Activated CD8-positive, alpha-beta memory T cell treated with anti-CD3 and anti-CD28 coated beads, Interleukin-2, amount 50 U/mL, for 1 hour (primary cell): Measurements from ENCODE around the gene PGM5.

Experiments
- DNase-seq: peaks from one replicate; pipeline ENCODE4 v3.0.0-alpha.2; 2020; ENCODE audit errors: extremely low read depth

The PGM5 gene

GRCh38 chr9:68433531-68434110, 77.2 kb downstream of the PGM5 start:
- no peak for DNase-seq

- DNase-seq, result no peak
Observed at GRCh38 chr9:68437785-68438184, 81.4 kb downstream of the PGM5 start.

- DNase-seq, result no peak
Observed at GRCh38 chr9:68443624-68444023, 87.2 kb downstream of the PGM5 start.

- DNase-seq, result no peak
Observed at GRCh38 chr9:68446836-68447235, 90.4 kb downstream of the PGM5 start.

- no peak for DNase-seq
Observed at GRCh38 chr9:68447611-68448010, 91.2 kb downstream of the PGM5 start.

DNA sequence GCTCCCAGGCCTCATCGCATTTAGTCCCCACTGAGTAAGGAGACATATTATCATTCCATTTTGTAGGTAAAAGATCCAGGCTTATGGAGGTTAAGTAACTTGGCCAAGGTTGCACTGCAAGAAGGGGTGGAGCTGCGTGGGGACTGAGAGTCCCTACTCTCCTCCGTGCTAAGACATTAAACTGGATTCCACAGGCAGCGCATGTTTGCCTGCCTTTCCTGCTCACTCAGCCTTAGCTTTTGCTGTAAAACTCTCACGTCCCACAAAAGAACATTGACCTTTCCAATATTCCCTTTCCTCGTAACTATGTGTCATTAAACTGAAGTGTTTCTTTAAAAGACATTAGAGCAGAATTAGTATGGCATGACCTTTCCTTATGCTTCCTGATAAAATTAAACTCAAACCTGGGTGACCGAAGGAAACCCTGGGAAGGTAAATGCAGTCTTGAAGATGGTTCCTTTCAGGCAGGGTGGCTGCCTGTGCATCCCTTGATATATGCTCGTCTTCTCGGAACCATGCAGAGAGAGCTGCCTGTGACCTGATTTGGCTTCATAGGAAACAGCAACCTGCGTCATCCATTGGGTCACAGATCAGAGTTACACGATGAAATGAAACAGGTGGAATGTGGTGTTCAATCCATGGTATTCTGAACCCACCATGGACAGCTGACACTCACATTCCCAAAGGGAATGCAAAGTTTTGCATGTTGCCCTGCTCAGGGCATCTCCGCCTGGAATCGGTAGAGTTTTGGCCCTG, 98.3 kb downstream of the PGM5 start:
- DNase-seq, result no peak

GRCh38 chr9:68455451-68455850, 99.0 kb downstream of the PGM5 start:
- DNase-seq, result no peak

DNA sequence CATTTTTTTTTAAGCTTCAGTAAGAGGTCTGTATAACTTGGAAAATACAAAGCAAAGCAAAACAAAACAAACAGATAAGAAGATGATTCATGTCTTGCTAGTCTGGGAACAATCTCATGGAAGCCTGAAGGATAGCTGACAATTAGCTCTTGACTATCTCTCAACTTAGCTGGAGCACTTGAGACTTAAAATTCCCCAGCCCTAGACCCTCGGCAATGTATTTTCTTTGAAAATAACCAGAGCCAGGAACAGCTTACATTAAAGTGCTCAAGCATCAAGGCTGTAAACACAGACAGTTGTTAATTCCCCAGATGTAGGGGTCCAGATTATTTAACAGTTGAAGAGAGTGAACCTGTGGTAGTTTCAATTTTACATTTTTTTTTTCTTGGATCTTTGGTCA, 101.4 kb downstream of the PGM5 start:
- no peak for DNase-seq

- DNase-seq, result no peak
Observed at GRCh38 chr9:68458918-68459317, 102.5 kb downstream of the PGM5 start.

DNA sequence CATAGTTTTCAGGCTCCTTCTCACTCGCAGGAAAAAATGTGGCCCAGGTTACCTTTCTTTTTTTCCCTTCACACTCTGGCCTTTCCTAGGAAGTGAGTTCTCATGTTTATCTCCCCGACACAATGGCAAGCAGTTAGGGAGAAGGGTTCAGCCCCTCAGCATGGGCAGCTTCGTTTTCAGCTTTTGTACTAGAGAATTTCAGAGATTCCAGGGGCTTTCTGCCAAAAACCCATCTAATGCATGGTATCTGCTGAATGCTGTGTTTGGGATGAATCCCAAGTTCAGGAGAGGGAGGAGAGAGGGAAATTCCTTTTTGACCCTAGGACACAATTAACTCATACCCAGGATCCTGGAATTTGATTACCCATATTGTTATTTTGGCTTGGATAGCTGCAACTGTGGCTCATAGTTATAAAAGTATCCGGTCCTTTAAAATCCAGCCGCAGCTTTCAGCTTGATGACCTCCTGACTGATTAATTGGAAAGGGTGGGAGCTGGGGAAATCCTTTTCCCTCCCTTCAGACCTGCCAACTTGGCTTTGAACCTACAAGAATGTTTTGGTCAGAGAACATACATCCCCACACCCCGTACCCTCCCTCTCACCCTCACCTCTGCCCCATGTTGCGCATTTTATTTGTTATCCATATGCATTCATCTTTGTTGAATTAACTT, 105.8 kb downstream of the PGM5 start:
- no peak for DNase-seq

- DNase-seq, result no peak
Observed at GRCh38 chr9:68470067-68470466, 113.7 kb downstream of the PGM5 start.

GRCh38 chr9:68470634-68471033, 114.2 kb downstream of the PGM5 start:
- no peak for DNase-seq

GRCh38 chr9:68472119-68472518, 115.7 kb downstream of the PGM5 start:
- DNase-seq, result no peak

- no peak for DNase-seq
Observed at GRCh38 chr9:68473790-68474189, 117.4 kb downstream of the PGM5 start.

DNA sequence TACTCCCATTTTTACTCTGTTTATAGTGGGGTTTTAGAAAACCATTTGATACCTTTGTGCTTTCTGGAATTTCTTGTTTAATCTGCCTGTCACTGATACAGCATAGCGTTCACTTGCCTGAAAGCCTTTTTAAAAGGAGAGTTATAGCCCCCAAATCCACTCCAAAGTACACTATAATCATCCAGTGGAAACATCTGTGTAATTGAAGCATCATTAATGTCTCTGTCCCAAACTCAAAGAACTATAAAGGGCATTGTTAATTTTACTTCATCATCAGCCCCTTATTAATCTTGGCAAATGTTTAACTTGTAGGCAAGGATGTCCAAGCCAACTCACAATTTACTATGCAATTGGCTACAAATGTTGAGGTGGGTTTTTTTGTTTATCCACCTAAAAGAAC, 120.0 kb downstream of the PGM5 start:
- no peak for DNase-seq

DNA sequence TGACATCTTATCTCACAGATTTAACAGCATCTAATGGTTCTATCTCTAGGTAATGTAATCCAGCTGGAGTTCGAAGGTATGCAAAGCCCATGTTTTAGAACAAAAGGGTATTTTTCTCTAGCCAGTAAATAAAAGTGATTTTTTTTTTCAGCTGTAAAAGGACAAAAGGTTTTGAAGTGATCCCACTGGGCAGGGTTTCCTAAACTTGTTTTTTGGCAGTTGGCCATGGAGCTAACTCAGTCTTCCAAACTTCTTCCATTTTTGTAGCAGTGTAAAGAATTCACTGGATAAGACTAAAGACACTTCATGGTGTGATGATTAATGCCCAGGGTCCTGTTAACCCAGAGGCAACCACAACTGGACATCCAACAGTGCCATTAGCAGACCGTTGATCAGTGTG, 120.4 kb downstream of the PGM5 start:
- DNase-seq, result no peak

DNA sequence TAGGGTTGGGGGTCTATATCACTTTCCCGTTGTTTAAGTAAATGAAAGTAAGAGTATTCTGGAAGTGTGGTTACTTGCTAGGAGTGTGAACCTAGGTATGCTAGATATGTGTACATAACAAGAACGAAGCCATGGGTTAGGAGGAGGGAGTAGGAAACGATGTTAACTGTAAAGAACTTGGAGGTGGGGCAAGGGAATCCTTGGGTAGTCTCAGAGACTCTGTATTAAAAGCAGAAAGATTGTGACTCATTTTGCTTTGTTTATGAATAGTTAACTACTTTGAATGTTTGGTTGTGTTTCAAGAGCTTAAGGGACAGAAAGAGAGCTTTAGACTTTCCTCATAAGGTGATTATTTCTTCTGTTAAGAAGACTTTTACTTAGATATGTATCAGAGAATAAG, 124.4 kb downstream of the PGM5 start:
- DNase-seq, result no peak

DNA sequence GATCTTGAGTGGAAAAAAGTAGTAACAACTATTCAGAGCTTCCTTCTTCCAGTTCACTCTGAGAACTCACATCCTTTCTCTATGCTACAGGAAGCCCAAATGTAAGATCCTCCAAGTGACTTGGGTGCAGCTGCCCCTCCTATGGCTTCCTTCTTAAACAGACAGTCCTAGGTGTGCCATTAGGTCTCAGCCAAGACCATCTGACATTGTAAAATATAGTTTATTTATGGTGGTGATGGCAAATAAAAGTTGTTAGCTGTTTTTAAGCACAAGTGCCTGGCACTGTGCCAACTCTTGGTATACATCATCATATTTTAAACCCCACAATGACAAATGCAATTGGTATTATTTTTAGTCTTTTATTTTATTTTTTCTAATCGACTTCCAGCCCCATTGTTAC, 126.1 kb downstream of the PGM5 start:
- DNase-seq, result no peak

DNA sequence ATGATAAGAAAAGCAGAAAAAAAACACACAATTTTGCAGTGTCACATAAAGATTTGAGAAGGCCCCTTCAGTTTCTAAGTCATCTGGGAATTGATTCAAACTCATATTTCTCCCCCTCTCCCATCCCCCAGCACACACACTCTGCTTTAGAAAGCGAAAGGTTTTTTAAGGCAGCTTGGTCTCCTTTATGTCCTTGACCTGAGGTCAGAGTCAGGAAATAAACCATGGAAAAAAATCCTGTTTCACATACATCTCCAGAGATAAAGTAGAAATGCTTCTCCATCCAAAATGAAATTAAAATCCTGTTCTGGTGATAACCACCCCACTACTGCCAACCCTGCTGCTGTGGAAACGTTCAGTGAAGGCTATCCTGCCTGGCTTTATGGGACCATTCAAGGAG, 131.7 kb downstream of the PGM5 start:
- no peak for DNase-seq

DNA sequence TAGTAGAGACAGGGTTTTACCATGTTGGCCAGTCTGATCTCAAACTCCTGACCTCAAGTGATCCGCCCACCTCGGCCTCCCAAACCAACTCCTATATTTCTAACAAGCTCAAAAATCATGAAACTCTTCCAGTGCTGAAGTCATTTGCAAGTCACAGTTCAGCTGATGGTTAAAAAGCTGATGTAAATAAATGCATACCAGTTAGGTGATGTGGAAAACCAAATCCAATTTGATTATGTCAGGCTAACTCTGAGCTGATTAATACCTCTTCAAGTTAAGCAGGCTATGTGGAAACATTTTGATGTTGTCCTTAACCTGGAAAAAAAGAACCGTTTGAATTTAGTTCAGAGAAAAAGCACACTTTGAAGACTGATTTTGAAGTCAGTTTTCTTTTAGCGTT, 133.2 kb downstream of the PGM5 start:
- no peak for DNase-seq

DNA sequence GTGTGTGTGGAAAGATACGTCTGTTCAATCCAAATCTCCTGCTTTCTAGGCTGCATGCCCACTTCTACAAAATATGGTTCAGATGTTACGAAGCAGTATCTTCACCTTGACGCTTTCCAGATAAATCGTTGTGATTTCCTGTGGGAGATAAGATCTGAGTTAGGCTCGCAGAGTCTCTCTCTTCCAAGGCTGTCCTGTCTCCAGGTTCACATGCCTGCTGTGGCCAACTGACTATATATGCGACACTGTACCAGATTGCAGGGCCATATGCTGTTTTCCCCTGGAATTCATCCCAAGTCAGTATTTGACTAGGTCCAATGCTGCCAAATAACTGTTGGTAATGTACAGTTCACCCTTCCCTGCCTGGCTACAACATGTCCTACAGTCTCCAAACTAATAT, 136.4 kb downstream of the PGM5 start:
- no peak for DNase-seq

DNA sequence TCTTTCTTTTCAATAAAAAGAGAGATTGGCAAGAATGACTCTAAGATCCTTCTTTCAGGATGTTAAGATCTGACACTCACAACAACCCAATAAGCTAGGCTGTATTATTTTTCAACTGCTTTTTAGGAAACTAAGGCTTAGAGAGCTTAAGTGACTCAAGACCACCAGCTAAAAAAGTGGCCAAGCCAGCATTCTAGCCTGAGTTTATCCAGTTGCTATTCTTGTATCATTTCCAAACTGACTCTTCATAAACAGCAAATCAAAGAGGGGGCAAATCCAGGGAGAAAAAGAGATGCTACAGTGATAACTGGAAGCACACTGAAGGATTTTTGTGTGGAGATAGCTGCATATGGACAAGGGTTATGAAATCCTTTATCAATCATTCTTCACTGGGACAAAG, 137.1 kb downstream of the PGM5 start:
- no peak for DNase-seq

- no peak for DNase-seq
Observed at GRCh38 chr9:68493958-68494577, 137.7 kb downstream of the PGM5 start.
